HG03196 (cell line): ENCODE results near the gene ZFAND3.

Source experiments
- ATAC-seq: cut with Tn5 transposase; IDR thresholded peaks from one replicate; pipeline ENCODE4 v1.9.1; 2021; ENCODE audit not compliant: unreplicated experiment

Gene ZFAND3

DNA sequence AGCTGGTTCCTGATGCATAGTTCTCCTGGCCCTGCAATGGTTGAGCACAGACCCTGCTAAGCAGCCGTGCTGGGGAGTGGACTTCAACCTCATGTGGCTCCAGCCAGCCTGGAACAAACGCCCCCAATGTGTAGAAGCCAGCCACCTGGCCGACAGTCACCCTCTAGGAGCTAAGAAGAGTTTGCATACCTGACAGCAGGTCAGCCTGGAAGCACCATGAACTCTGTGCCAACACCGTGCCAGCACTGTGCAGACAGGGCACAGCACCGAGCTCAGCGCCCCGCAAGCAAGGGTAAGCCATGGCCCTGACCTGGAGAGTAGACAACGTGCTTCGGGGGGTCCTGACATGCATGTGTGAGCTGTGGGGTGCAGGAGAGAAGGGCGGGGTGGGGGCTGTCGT lies 356.3 kb downstream of the ZFAND3 start:
- no peak for ATAC-seq

DNA sequence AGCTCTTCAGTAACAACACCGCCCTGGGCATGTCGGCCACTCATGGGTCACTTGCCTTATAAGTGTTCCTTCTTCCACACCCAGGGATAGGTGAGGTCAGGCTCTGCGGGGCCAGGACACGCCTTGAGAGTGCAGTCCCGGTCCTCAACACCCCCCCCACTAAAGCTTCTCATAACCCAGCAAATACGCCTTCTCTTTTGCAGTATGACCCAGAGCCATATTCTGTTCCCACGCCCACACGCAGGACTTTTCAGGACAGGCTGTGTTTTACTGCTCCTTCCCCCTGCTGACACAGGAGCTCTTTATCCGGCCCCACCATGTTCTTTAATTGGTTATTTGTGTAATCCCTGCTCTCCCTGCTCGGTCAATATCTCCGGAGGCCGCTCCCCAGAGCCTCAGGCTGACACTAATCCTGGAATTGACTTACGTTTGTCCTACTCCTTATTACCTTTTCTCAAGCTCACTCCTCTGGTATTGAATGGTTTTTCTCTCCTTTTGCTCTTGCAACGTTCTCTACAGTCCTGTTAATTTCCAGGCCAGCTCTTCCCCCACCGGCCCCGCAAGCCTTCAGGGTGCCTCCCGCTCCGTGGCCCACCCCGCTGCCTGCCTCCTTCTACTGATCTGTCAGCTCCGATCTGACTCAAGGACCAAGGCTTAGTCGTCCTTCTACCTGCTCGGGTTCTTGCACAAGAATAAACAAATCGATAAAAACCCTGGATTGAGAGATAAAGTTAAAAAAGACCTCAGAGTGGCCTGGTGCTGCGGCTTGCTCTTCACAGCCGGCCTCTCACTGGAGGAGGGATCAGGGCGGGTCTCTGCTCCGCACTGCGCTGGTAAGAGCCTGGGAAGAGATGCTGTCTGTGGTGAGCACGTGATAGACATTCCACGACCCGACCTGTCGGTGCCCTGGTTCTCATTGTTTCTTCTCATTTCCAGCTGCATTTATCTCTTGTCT lies 357.5 kb downstream of the ZFAND3 start:
- no peak for ATAC-seq

DNA sequence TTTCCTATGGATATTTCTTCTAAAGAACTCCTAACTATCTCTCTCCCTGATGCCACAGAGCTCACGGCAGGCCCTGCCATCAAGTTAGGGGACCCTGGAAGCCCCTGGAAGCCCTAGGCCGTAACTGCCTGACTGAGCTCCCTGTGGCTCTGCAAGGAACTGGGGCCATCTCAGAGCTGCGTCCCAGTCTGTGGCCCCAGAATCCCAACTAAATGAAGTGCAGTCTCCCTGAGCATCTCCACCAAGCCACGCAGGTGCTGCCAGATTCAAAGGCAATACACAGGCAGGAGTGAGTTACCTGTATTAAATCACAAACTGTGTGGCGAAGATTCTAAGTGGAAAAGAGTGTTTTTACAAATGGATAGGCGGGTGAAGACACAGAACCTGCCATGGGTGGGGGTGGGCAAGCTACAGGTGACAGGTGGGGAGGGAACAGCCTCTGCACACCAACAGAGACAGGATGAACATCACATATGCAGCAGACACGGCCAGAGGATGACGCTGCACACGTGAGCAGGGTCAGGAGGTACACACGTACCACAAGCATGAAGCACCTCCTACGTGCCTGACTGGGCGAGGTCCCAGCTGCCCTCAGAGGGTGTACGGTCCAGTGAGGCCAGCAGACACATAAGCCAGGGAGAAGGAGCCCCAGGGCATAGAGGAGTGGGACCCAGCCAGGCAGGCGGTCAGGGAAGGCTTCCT lies 358.5 kb downstream of the ZFAND3 start:
- no peak for ATAC-seq

DNA sequence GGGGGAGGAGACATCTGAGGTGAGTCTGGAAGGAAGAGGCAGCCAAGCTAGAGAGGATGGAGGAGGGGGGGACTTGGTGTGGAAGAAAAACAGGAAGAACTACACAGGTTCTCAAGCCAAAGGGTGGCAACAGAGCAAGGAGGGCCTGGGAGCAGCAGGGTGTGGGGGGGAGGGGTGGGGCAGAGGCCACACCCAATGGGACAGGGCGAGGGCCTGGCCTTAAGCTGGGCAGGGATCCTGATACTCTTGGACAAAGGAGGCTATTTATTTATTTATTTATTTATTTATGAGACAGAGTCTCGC lies 359.0 kb downstream of the ZFAND3 start:
- ATAC-seq, result no peak

DNA sequence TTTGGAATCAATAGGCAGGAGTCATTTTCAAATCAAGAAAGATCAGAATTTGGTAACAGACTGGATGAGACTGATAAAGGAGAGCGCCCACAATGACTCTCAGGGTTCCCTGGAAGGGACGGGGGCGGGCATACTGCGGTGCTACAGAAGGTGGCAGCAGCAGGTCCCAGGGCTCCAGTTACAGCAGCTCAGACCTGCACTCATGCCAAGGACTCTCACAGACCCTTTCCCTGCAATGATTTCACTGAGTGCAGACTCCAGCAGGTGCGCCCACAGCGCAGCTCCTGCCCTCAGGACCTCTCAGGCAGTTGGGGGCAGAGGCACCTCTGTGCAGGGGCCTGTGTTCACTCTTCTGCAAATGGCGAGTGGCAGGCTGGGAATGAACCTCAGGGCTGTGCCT lies 359.8 kb downstream of the ZFAND3 start:
- no peak for ATAC-seq

DNA sequence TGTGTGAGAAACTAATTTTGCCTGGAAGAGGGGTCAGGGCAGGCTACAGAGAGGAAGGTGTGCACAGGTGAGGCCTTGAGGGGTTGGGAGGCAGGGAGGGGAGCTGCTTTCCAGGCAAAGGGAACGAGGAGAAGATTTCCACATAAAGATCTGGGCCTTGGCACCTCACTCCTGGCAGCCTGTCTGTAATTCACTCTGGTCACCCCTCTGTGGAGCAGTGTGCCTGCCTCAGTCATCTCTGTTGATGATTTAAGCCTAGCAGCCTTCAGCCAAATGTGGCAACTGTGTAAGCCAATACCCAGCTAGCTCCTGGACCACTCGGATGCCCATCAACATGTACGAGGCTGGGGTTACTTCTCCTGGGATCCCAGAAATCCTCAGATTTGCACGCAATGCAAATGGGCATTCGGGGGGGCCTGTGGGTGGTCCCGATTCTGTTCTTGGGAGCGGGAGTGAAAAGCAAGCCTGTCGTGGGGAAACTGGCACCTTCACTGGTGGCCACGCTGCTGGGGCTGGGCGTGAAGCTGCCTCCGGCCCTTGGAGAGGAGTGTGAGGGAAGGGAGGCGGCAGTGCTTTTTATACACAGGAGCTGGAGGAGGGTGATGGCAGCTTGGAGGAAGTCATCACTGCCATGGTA lies 360.4 kb downstream of the ZFAND3 start:
- ATAC-seq, result no peak

DNA sequence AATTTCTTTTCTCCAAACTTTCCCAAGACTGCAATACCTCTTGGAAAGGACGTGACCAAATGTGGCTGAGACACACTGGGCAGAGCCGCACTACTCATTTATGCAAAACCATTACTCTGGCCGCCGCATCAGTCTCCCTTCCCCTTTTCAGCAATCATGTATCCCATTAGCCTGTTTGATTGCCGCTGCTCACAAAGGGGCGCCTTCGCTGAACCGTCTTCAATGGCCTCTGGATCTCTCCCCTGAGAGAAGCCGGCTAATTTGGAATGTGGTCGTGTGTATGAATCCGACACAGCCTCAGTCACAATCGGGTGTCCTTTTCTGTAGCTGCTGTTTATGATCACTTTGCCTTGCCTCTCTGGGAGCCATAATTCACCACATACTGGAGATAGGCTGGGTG lies 361.1 kb downstream of the ZFAND3 start:
- ATAC-seq, result no peak

DNA sequence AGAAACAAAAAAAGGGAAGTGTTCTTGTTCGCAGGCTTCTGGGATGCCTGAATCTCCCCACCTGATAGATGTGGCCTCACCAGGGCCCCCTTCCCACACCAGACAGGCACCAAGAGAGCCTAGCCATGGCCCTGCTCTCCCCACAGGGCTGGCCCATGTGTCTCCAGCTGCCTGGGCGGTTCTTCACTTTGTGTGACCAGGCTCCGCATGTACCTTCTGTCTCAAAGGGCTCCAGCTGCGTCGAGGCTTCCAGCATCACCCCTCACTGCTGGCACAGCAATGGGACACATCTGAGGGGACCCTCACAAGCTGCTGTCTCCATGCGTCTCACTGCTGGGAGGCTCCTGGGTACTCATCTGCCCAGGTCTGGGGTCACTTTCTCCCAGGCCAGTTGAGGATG lies 362.9 kb downstream of the ZFAND3 start:
- no peak for ATAC-seq

DNA sequence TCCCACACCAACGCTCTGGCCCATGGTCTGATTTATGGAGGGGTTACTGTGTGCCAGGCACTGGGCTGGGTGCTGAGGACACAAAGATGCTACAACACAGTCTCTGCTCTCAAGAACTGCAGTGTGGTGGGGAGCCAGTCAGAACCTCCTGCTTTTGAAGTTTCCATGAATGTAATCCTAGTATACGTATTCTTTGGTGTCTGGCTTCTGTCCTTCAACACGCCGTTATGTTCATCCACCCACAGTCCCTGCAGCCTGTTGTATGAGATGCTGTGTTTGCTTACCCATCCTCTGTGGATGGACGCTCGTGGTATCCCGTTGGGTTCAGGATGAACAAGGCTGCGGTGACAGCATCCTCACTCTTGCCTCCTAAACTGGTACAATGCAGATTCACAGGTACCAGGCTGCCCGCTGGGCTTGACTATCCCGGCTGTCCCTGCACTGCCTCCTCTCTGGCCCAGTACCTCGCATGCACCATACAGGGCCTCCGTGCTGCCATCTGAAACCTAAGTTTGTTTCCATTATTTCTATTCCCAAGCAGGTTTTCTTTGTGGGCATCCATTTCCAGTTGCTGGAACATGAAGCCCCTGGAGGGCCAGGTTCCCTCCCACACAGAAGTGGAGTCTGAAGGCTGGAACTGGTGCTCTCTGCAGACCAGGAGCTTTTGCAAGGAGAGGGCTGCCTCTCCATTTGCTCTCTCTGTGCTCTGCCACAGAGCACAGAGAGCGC lies 364.5 kb downstream of the ZFAND3 start:
- no peak for ATAC-seq

DNA sequence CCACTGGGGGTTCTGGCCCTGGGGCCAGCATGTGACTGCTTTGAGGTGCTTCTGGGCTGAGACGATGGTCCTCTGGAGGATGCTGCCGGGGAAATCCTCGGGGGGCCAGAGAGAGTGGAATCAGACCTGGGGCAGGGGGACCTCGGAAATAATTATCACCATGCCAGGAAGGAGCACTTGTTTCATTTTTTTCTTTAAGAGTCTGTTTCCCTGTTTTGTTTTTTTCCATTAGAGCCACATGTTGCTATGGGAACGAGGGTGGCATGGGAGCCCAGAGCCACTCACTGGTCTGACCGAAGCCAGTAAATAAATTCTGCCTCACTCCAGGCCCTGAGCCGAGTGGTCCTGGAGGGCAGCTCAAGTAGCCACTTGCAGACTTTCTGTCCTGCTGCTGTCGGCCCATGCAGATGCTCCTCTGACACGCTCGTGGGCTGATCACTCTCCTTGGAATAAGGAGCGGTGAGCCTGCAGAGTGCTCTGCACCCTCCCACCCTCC lies 365.1 kb downstream of the ZFAND3 start:
- no peak for ATAC-seq

DNA sequence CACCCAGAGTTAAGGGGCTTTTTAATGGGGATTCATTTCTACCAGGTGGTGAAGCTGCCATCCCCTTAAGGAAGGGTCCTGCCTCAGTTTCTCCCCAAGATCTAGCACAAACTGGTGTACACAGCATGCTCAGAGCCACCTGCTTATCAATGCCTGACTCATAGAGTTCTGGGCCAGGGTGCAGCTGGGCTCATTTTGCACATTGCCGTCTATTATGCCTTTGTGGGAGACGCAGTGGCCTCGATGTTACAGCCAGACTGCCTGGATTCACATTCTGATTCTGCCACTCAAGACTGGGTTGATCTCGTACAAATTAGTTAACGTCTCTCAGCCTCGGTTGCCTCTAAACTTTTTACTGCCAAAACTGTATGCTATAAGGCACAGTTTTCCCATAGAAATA lies 365.7 kb downstream of the ZFAND3 start:
- no peak for ATAC-seq

DNA sequence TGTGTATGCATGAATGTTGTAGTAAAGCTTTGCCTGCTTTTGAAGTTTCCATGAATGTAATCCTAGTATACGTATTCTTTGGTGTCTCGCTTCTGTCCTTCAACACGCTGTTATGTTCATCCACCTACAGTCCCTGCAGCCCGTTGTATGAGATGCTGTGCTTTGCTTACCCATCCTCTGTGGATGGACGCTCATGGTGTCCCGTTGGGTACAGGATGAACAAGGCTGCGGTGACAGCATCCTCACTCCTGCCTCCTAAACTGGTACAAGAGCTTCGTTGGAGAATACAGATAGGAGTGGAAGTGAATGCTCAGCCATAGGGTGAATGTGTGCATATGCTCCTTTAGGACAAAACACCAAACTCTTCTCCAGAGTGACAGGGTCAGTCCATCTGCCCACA lies 366.2 kb downstream of the ZFAND3 start:
- no peak for ATAC-seq

DNA sequence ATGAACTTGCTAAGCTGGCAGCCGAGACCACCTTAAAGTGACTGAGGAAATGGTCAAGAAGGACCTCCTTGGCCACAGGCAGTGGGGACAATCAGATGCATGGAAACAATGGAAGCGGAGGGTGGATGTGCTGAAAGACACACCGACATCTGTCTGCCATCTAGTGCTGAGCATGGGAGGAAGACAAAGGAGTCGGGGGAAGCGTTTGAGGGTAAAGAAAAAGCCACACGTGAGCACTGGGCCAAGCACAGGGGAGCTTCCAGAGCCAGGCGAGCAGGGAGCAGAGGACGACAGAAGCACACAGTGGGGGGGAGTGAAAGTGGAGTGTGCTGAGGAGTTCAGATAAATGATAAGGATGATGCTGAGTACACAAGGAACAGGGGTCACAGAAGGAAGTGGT lies 367.8 kb downstream of the ZFAND3 start:
- no peak for ATAC-seq

DNA sequence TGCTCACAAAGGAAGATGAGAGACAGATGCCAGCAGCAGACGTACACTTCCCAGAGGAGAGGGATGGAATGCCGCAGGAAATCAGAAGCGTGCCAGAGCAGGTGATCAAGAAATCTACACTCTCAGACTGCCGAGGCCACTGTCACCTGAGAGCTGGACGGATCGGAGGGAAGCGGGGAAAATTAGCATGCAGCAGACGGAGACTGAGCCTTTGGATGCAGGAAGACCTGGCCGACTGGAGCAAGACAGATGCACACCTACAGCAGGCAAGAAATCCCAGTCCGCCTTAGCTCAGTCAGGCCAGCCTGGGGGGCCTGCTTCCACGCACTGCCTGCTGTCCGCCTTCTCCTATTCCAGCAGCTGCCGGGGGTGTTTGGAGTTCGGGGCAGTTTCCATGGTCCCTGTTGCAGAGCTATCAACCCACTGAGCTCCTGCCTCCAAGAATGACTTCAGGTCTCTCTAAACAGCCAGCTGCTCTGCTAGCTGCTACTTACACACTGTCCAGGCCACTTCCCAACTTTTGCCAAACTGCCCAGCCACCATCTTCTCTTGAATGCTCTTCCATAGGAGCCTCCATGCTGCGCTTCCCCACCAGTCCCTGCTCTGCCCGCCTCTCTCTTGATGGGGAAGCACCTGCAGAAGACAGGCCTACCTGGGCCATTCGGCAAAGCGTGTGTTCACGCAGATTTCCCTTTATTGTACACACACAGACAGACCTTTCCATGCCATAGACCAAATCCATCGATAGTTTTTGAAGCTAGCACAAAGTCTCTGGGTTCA lies 368.5 kb downstream of the ZFAND3 start:
- no peak for ATAC-seq

DNA sequence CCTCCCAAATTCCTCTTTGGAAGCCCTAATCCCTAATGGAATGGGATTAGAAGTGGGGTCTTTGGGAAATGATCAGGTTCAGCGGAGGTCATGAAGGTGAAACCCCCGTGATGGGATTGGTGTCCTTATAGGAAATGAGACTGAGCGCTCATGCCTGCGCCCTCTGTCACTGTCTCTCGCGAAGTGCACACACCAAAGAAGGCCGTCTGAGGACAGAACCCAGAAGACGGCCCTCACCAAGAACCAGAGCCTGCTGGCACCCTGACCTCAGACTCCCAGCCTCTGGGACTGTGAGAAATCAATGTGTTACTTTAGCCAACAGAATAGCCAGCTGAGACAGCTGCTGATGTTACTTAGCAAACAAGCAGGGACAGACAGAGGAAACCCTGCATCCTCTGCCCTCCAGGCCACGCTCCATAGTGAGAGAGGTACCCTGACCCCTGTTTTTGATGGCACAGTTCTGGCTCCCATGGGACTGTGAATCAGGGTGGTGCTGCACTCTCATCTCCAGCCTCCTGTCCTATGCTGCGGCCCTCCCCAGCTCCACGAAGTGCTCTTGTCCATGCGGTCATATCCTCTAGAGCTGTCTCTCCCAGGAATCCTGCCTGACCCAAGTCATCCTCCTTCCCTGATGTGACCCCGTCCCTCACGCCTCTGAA lies 369.3 kb downstream of the ZFAND3 start:
- no peak for ATAC-seq

DNA sequence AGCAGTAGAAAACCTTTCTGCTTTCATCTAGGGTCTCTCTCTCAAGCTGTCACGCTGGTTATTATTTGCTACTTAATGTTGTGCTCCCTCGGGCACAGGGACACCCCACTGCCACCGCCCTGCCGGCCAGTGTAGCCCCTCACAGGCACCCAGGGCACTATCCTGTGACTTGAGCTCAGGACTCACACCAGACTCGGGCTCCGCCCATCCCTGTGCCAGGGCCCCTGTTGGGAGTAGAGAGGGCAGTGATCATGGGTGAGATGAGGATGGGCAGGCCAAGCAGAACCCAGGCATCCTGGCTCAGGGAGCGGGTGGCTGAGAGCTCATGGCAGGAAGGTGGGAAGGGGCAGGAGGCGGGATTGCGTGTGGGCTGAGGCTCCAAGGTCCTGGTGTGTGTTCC lies 371.9 kb downstream of the ZFAND3 start:
- no peak for ATAC-seq

DNA sequence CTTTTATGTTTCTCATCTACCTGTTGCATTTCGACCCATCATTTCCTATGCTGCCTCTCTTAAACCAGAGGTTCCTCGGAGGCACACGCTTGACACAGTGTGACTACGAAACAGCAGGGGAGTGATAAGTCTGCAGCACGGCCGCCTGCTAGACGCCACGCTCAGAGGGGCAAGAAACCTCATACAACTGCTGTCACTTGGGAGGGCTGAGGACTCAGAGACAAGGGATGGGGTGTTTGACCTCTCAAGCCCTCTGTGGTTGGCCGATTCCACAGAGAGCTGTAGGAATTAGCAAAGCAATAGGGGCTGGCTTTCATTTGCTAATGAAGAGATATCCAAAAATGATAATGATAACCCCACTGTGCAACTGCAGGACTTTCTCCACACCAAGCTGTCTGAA lies 372.5 kb downstream of the ZFAND3 start:
- no peak for ATAC-seq

DNA sequence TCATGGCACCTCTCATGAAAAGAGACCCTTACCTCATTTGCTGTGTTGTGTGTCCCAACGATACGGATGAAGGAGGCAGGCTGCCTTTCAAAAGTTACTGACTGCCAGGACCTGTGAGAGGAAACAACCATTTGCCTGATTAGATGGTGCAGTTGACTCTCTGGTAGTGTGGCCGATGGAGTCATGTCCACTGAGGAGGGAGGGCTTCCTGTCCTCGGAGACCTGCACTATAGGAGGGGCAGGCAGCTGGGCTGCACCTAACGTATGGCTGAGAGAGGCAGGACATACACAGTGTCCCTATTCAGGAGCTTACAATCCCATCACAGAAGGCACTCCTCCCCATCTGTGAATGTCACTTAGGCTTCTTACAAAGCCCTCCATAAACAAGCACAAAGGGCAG lies 373.0 kb downstream of the ZFAND3 start:
- no peak for ATAC-seq

DNA sequence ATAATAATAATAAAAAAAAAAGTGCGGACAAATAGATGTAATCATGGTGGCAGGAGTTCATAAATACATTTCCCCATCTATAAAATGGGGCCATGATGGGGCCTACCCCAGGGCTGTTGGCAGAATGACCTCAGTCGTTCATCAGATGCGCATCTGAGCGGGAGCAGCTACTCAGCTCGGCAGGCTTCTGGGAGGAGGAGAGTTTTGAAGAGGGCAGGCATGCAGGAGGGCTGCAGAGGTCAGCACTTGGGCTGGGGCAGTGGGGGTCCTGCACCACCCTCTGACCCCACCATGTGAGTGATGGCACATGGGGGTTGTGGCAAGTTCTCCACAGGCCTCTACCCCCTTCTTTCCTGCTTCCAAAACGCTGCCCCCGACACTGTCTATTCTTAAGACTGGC lies 373.5 kb downstream of the ZFAND3 start:
- no peak for ATAC-seq
